HG02870 (cell line): Measurements from ENCODE around the gene NELFCD.

Experiments
- ATAC-seq: cut with Tn5 transposase; IDR thresholded peaks from one replicate; pipeline ENCODE4 v1.9.1; 2021; ENCODE audit warnings: mild to moderate bottlenecking, moderate library complexity; ENCODE audit not compliant: unreplicated experiment

The NELFCD gene

DNA sequence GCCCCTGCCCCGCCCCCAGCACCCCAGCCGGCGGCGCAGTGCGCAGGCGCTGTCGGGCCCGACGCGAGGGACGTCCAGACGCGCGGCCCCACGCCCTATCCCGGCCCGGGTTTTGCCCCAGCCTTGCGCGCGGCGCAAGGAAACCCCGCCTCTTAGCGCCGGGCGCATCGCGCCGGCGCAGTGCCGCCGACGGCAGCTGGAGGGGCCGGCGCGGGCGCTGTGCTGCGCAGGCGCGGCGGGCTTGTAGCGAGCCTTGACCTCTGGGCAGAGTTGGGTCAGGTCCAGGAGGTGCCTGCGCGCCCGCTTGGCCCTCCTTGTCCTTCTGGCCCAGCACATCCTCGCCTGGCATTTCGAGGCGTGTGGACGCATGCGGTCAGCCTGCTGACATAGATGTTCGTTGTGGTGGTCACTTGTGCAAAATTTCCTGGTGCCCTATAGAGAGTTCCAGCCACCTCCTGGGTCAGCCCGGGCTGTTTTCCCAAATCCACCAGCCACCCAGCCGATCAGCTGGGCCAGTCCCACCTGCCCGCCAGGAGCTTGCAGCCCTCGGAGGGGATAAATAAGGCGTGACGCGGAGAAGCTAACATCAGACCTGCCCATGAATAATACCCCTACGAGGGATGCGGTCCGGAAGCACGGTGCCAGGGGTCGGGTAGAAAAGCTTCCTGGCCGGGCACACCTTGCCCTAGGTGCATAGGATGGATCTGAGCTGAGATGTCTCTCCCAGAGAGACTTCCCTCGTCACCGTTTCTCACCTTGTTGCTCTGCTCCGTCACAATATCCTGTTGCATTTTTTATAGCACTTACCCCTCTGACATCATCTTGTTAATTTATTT, 62.0 kb downstream of the NELFCD start:
- peak; percentile 89 for ATAC-seq

DNA sequence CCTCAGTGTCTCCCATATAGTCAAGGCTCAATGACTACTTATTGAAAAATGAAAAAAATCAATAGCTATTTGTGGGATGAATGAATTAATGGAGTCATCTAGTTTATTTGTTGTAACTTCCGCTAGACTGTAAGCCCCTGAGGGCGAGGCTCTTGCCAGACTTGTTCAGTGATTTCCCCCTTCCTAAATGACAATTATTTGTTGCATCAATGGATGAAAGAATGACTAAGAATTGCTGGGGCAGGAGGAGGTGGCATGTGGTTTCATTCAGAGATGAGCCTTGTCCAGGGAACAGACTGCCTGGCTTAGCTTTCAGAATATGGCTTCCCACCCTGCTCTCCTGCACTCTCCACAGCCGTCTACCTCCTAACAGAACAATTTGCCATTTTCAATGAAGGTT, 62.6 kb downstream of the NELFCD start:
- ATAC-seq: no peak

DNA sequence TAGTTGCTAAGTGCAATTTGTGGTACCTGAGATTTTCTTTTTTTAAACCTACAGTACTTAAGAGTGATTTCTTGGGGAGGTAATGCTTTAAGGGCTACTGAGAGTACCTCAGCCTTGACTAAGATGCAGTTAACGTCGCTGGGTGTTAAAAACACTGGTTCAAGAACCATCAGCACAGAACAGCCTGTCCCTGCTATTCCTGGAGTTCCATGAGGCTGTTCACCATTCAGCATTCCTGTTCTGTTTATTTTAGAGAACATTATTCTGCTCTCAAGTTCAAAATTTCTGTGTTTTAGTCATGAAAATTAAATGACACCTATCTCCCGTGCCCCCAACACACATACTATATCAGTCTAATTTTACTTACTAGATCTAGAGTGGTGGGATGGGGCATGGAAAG, 63.2 kb downstream of the NELFCD start:
- ATAC-seq: no peak
